ENCODE results near the gene UGT1A6.

The UGT1A6 gene

DNA sequence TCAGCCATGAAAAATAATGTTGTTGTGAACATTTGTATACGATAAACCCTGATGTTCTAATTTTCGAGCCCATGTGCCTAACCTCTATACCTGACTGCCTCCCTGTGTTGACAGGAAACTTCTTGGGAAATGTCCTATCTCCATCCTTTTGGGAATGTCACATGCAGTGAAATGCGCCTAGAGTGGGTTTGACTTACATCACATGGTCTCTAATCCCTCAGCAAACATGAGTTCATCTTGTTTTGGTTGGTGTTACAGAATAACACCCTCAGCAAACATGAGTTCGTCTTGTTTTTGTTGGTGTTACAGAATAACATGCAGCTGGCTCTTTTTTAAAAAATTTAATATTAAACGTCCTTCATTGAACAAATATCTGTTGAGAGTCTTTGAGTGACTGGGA, 4.3 kb upstream of the UGT1A6 start:
- H3K4me3 ChIP-seq (ENCODE audit: low read depth, low read length, poor library complexity, severe bottlenecking), result no peak overlapping the region
- H2AFZ ChIP-seq (ENCODE audit: low read length), result no peak overlapping the region
- no peak overlapping the region for H3K9ac ChIP-seq (ENCODE audit: low read length)
- H3K4me1 ChIP-seq (ENCODE audit: insufficient read depth, low read length, severe bottlenecking), result no peaks in the 10 kb centered on the region
- TF ChIP-seq, protein P1, sequence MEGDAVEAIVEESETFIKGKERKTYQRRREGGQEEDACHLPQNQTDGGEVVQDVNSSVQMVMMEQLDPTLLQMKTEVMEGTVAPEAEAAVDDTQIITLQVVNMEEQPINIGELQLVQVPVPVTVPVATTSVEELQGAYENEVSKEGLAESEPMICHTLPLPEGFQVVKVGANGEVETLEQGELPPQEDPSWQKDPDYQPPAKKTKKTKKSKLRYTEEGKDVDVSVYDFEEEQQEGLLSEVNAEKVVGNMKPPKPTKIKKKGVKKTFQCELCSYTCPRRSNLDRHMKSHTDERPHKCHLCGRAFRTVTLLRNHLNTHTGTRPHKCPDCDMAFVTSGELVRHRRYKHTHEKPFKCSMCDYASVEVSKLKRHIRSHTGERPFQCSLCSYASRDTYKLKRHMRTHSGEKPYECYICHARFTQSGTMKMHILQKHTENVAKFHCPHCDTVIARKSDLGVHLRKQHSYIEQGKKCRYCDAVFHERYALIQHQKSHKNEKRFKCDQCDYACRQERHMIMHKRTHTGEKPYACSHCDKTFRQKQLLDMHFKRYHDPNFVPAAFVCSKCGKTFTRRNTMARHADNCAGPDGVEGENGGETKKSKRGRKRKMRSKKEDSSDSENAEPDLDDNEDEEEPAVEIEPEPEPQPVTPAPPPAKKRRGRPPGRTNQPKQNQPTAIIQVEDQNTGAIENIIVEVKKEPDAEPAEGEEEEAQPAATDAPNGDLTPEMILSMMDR (IDR thresholded peaks at IDR 0.05; ENCODE audit: low read length), result no peak
- TF ChIP-seq EZH2 (IDR thresholded peaks at IDR 0.05; ENCODE audit: borderline replicate concordance, low read length), result no peak
- no peaks in the 10 kb centered on the region for H3K36me3 ChIP-seq (ENCODE audit: insufficient read depth, low read length)
- no peak overlapping the region for H3K4me2 ChIP-seq (ENCODE audit: low read length)
- no peaks in the 10 kb centered on the region; the same call in 1 of the 2 replicates for H3K9me2 ChIP-seq (ENCODE audit: low read depth, low read length)
- H4K20me1 ChIP-seq (ENCODE audit: insufficient read depth, low read length), result no peaks in the 10 kb centered on the region
- H3K79me2 ChIP-seq (ENCODE audit: insufficient read depth, low read length), result no peaks in the 10 kb centered on the region
- no peaks in the 10 kb centered on the region for H3K27me3 ChIP-seq (ENCODE audit: insufficient read depth, low read length)
- no peak overlapping the region for H3K27ac ChIP-seq (ENCODE audit: low read depth, low read length, poor library complexity, severe bottlenecking)
- H3F3A ChIP-seq (ENCODE audit: insufficient read depth, low read length), result no peaks in the 10 kb centered on the region
- H3K9me3 ChIP-seq (ENCODE audit: low read length), result no peaks in the 10 kb centered on the region

- Histone ChIP-seq H3F3A (ENCODE audit: insufficient read depth, low read length) (no peaks in the 10 kb centered on the region), H3K9ac (ENCODE audit: low read length) (no peak overlapping the region), H3K4me1 (ENCODE audit: insufficient read depth, low read length, severe bottlenecking) (no peaks in the 10 kb centered on the region), H3K9me3 (ENCODE audit: low read length) (no peaks in the 10 kb centered on the region), H3K4me3 (ENCODE audit: low read depth, low read length, poor library complexity, severe bottlenecking) (no peak overlapping the region), H3K79me2 (ENCODE audit: insufficient read depth, low read length) (no peaks in the 10 kb centered on the region), H2AFZ (ENCODE audit: low read length) (no peak overlapping the region), H3K27me3 (ENCODE audit: insufficient read depth, low read length) (no peaks in the 10 kb centered on the region; the same call in 1 of the 2 replicates), H4K20me1 (ENCODE audit: insufficient read depth, low read length) (no peaks in the 10 kb centered on the region), H3K36me3 (ENCODE audit: insufficient read depth, low read length) (no peaks in the 10 kb centered on the region), H3K9me2 (ENCODE audit: low read depth, low read length) (no peaks in the 10 kb centered on the region), H3K4me2 (ENCODE audit: low read length) (no peak overlapping the region), H3K27ac (ENCODE audit: low read depth, low read length, poor library complexity, severe bottlenecking) (no peak overlapping the region)
- TF ChIP-seq, protein P1 (IDR thresholded peaks at IDR 0.05; ENCODE audit: low read length), result no peak
- no peak for TF ChIP-seq EZH2 (IDR thresholded peaks at IDR 0.05; ENCODE audit: borderline replicate concordance, low read length)
These were observed 3.7 kb upstream of the UGT1A6 start for GRCh38 chr2:233689031-233689430.

DNA sequence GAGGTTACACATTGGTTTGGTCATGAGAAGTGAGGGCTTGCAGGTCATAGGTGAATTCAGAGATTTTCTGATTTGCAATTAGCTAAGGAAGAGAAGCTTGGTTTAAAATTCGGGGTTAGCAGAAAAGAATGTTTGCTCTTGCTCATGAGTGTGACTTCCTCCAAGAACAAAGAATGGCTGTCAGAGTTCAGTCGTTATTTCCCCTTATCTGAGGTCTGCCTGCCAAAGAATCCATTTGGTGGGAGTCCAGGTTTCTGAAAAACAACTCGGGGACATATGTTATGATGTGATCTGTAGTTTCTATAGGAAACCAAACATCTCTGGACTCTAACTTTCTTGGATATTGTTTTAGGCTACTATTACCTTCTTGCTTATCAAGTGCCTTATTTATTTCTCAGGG, 3.2 kb upstream of the UGT1A6 start:
- Histone ChIP-seq H3F3A (ENCODE audit: insufficient read depth, low read length) (no peaks in the 10 kb centered on the region), H3K9ac (ENCODE audit: low read length) (no peak overlapping the region), H4K20me1 (ENCODE audit: insufficient read depth, low read length) (no peaks in the 10 kb centered on the region), H3K9me2 (ENCODE audit: low read depth, low read length) (no peaks in the 10 kb centered on the region), H3K4me2 (ENCODE audit: low read length) (no peak overlapping the region), H3K27ac (ENCODE audit: low read depth, low read length, poor library complexity, severe bottlenecking) (no peak overlapping the region), H3K4me1 (ENCODE audit: insufficient read depth, low read length, severe bottlenecking) (no peaks in the 10 kb centered on the region), H3K4me3 (ENCODE audit: low read depth, low read length, poor library complexity, severe bottlenecking) (no peak overlapping the region), H3K36me3 (ENCODE audit: insufficient read depth, low read length) (no peaks in the 10 kb centered on the region), H3K27me3 (ENCODE audit: insufficient read depth, low read length) (no peaks in the 10 kb centered on the region; the same call in 1 of the 2 replicates), H3K9me3 (ENCODE audit: low read length) (no peaks in the 10 kb centered on the region), H3K79me2 (ENCODE audit: insufficient read depth, low read length) (no peaks in the 10 kb centered on the region), H2AFZ (ENCODE audit: low read length) (no peak overlapping the region)
- TF ChIP-seq, protein P1 (IDR thresholded peaks at IDR 0.05; ENCODE audit: low read length), result no peak
